HCT116 (cell line): ENCODE data around the gene LDLRAD4. TPM values are rescaled to one million over a fixed set of nuclear protein-coding genes. Genes with fewer than 3 reads are reported as not detected.
A peak's percentile ranks its signal among the peaks of the same experiment; 100 is the strongest.

Experiments used
- ATAC-seq: fragments of 200-7000 bp; cut with Tn5 transposase; 2 replicates; pipeline ENCODE4 v1.9.1; 2020; ENCODE audit warnings: mild to moderate bottlenecking, moderate library complexity
- BruUV-seq: library from RNA; stranded (reverse); fragments of 400-500 nt; replicated peaks from 2 replicates; lab custom pipeline; 2021; lab: Mats Ljungman, UMichigan
- CTCF ChIA-PET: fragments of 300-600 bp; sonication (Branson Sonifier 250); formaldehyde crosslinking; loops from one replicate; lab custom pipeline; 2021; ENCODE audit warnings: antibody characterized with exemption; lab: Charles Lee
- POLR2A ChIA-PET: fragments of 300-600, 350-600 bp; sonication (Branson Sonifier 250); formaldehyde crosslinking; loops from one replicate; lab custom pipeline; 2021; ENCODE audit warnings: antibody characterized with exemption; lab: Charles Lee
- RAD21 ChIA-PET, 2 experiments: fragments of 300-600 bp; sonication (Branson Sonifier 250); formaldehyde crosslinking; loops; one replicate each; lab custom pipeline; 2023; ENCODE audit warnings: low total read pairs in 2 of 2; ENCODE audit not compliant: uncharacterized antibody in 2 of 2, unreplicated experiment in 2 of 2, low non-redundant PET in 1 of 2; lab: Charles Lee
- DNase-seq: peaks from one replicate; pipeline ENCODE4 v3.0.0-alpha.2; 2010; ENCODE audit warnings: low read depth, low spot score
- H2AFZ ChIP-seq: fragments of 200-600 bp; shearing (Covaris generic), sonication (generic); 2 replicates; pipeline ENCODE4 v1.6.1; 2017; ENCODE audit warnings: low read depth, mixed run types, mixed read lengths, antibody characterized with exemption, low read length; ENCODE audit not compliant: poor library complexity, severe bottlenecking
- H3K27ac ChIP-seq: 2 replicates; pipeline ENCODE4 v1.5.1; 2012; ENCODE audit warnings: low read depth, low read length
- H3K27me3 ChIP-seq: fragments of 200-600 bp; sonication (generic); 2 replicates; pipeline ENCODE4 v1.6.1; 2016; ENCODE audit warnings: mixed run types, low read length, mixed read lengths; ENCODE audit not compliant: insufficient read depth
- H3K36me3 ChIP-seq, 2 experiments: fragments of 200-500 bp in 1 of 2; fragments of 200-600 bp in 1 of 2; sonication (Bioruptor generic) in 1 of 2; sonication (generic) in 1 of 2; 2 replicates each; pipeline versions ENCODE4 v1.5.1 to v1.6.1; 2014 to 2016; ENCODE audit warnings: low read length in 2 of 2, inconsistent platforms in 1 of 2, mixed read lengths in 1 of 2, mixed run types in 1 of 2; ENCODE audit not compliant: insufficient read depth in 2 of 2, control insufficient read depth in 1 of 2
- H3K4me1 ChIP-seq, 2 experiments: fragments of 200-600 bp in 1 of 2; sonication (generic) in 1 of 2; 2 replicates each; pipeline versions ENCODE4 v1.5.1 to v1.6.1; 2012 to 2017; ENCODE audit warnings: low read length in 2 of 2, inconsistent platforms in 1 of 2, mild to moderate bottlenecking in 1 of 2, mixed read lengths in 1 of 2, mixed run types in 1 of 2, moderate library complexity in 1 of 2; ENCODE audit not compliant: insufficient read depth in 2 of 2, control insufficient read depth in 1 of 2
- H3K4me2 ChIP-seq: fragments of 200-600 bp; sonication (generic); 2 replicates; pipeline ENCODE4 v1.6.1; 2017; ENCODE audit warnings: mixed run types, low read length, mixed read lengths
- H3K4me3 ChIP-seq, 2 experiments: fragments of 200-600 bp in 1 of 2; sonication (generic) in 1 of 2; replicated peaks in 1 of 2; 2 replicates each; pipeline ENCODE4 v1.5.1; 2011 to 2016; ENCODE audit warnings: low read length in 2 of 2, control low read depth in 1 of 2, low read depth in 1 of 2, mild to moderate bottlenecking in 1 of 2, mixed read lengths in 1 of 2, mixed run types in 1 of 2
- H3K79me2 ChIP-seq: fragments of 200-600 bp; sonication (generic); 2 replicates; pipeline ENCODE4 v1.6.1; 2017; ENCODE audit warnings: mild to moderate bottlenecking, mixed run types, low read length, moderate library complexity, mixed read lengths; ENCODE audit not compliant: insufficient read depth
- H3K9ac ChIP-seq: fragments of 200-600 bp; sonication (generic); 2 replicates; pipeline ENCODE4 v1.6.1; 2016; ENCODE audit warnings: low read length, mixed read lengths
- H3K9me2 ChIP-seq: fragments of 200-600 bp; sonication (generic), shearing (Covaris generic); 2 replicates; pipeline ENCODE4 v1.6.1; 2017; ENCODE audit warnings: mixed run types, mild to moderate bottlenecking, moderate library complexity; ENCODE audit not compliant: insufficient read depth
- H3K9me3 ChIP-seq, 2 experiments: fragments of 200-500 bp in 1 of 2; fragments of 200-600 bp in 1 of 2; sonication (Bioruptor generic) in 1 of 2; sonication (generic) in 1 of 2; 2 replicates each; pipeline ENCODE4 v1.6.1; 2014 to 2017; ENCODE audit warnings: low read length in 2 of 2, mixed read lengths in 2 of 2, inconsistent platforms in 1 of 2, low read depth in 1 of 2, mild to moderate bottlenecking in 1 of 2, mixed run types in 1 of 2, moderate library complexity in 1 of 2; ENCODE audit not compliant: control insufficient read depth in 1 of 2, insufficient read depth in 1 of 2
- H4K20me1 ChIP-seq: fragments of 200-600 bp; sonication (generic), shearing (Covaris generic); 2 replicates; pipeline ENCODE4 v1.6.1; 2017; ENCODE audit warnings: mixed run types, mild to moderate bottlenecking, moderate library complexity; ENCODE audit not compliant: insufficient read depth
- ELF1 ChIP-seq: IDR thresholded peaks from 2 replicates; pipeline ENCODE4 v1.6.1; 2012; ENCODE audit warnings: low read depth, borderline replicate concordance
- EZH2 ChIP-seq: fragments of 200-600 bp; sonication (generic); IDR thresholded peaks from 2 replicates; pipeline ENCODE4 v1.6.1; 2017; ENCODE audit warnings: antibody characterized with exemption, mixed run types
- FOSL1 ChIP-seq: IDR thresholded peaks from 2 replicates; pipeline ENCODE4 v1.6.1; 2012; ENCODE audit warnings: low read depth
- REST ChIP-seq: IDR thresholded peaks from 2 replicates; pipeline ENCODE4 v1.6.1; 2012; ENCODE audit warnings: low read depth
- SIN3A ChIP-seq: IDR thresholded peaks from 2 replicates; pipeline ENCODE4 v1.6.1; 2012; ENCODE audit warnings: low read depth
- SP1 ChIP-seq: IDR thresholded peaks from 2 replicates; pipeline ENCODE4 v1.6.1; 2012; ENCODE audit warnings: low read depth
- YY1 ChIP-seq: IDR thresholded peaks from 2 replicates; pipeline ENCODE4 v1.6.1; 2011; ENCODE audit warnings: low read length, low read depth, moderate library complexity, mild to moderate bottlenecking; ENCODE audit not compliant: insufficient replicate concordance; ENCODE audit errors: extremely low read depth
- ZBTB33 ChIP-seq: IDR thresholded peaks from 2 replicates; pipeline ENCODE4 v1.6.1; 2011; ENCODE audit warnings: mild to moderate bottlenecking, low read length, moderate library complexity; ENCODE audit not compliant: insufficient replicate concordance; ENCODE audit errors: extremely low read depth
- ZFX ChIP-seq: fragments of 450-650 bp; IDR thresholded peaks from 2 replicates; pipeline ENCODE4 v1.6.1; 2017
- ZNF274 ChIP-seq: fragments of 200-500 bp; sonication (Bioruptor generic); IDR thresholded peaks from 2 replicates; pipeline ENCODE4 v1.6.1; 2014; ENCODE audit warnings: mild to moderate bottlenecking, low read depth, low read length, inconsistent platforms
- intact Hi-C: fragments of 100-400 bp; cut with micrococcal nuclease; formaldehyde crosslinking; loops from 2 replicates; pipeline ENCODE4 v1.10.0; 2022
- total RNA-seq: library from RNA; stranded (reverse); gene quantifications from one replicate; pipeline ENCODE4 v1.2.1, GENCODE V29; 2021; ENCODE audit not compliant: unreplicated experiment

Gene LDLRAD4
- total RNA-seq, 1 experiment from 2014 or later = 1.2 TPM

GRCh38 chr18:13425357-13426091, 207.0 kb downstream of the LDLRAD4 start:
- no peak for TF ChIP-seq ZBTB33
- TF ChIP-seq ZNF274 = no peak
- TF ChIP-seq SIN3A = no peak
- TF ChIP-seq ZFX = no peak
- TF ChIP-seq FOSL1 = no peak
- no peak for TF ChIP-seq ELF1
- TF ChIP-seq SP1 = no peak
- no peak for TF ChIP-seq YY1
- TF ChIP-seq EZH2 = no peak
- TF ChIP-seq REST = no peak
- BruUV-seq = no TSS peak
- Histone ChIP-seq H3K4me2 (no peak overlapping the region), H4K20me1 (no peaks in the 10 kb centered on the region), H3K79me2 (no peaks in the 10 kb centered on the region), H3K9me3 (no peaks in the 10 kb centered on the region), H3K4me1 (peaks cover 0 to 2% of the 10 kb centered on the region in 2 experiments; a peak in 1 of 4 replicates), H3K4me3 (no peak overlapping the region), H3K27me3 (no peaks in the 10 kb centered on the region), H2AFZ (no peak overlapping the region), H3K9ac (no peak overlapping the region), H3K9me2 (no peaks in the 10 kb centered on the region), H3K36me3 (no peaks in the 10 kb centered on the region), H3K27ac (no peak overlapping the region)
- CTCF ChIA-PET = no interaction called here
- peak; percentile 44 for ATAC-seq
- DNase-seq = no peak
- RAD21 ChIA-PET = no interaction called here
- intact Hi-C loops = no loop called here
- POLR2A ChIA-PET = no interaction called here
